Activated T-helper 1 cell treated with anti-CD3 and anti-CD28 coated beads, Interleukin-2, amount 50 U/mL, for 16 hours (primary cell): ENCODE measurements around the gene TRAPPC3.

Source experiments
- DNase-seq, 2 donors: peaks; one replicate each; pipeline ENCODE4 v3.0.0-alpha.2; 2020; ENCODE audit warnings: low read depth in 1 of 2, low spot score in 1 of 2

Gene TRAPPC3

DNA sequence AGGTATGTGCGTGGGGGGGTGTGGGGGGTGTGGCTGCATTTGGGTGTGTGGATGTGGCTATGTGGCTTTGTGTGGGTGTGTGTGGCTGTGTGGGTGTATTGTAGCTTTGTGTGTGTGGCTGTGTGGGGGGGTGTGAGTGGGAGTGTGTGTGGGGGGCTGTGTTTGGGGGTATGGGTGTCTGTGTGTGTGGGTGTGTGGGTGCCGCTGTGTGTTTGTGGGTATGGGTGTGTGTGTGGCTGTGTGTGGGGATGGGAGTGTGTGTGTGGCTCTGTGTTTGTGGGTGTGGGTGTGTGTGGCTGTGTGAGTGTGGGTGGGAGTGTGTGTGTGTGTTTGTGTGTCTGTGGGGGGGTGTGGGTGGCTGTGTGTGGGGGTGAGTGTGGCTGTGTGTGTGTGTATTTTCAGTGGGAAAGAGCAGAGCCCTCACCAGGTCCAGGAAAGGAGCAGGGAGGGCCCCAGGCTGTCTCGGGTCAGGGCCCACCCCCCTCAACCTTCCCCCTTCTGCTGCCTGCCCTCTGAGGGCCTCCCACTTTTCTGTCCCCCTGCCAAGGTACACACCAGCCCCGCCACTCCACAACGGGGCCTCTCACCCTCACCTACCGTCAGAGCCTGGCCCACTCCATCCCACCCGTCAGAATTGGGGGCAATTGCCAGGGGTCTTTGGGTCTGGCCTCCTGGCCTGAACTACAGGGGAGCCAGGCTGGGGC, 22.3 kb downstream of the TRAPPC3 start:
- DNase-seq, result no peak

DNA sequence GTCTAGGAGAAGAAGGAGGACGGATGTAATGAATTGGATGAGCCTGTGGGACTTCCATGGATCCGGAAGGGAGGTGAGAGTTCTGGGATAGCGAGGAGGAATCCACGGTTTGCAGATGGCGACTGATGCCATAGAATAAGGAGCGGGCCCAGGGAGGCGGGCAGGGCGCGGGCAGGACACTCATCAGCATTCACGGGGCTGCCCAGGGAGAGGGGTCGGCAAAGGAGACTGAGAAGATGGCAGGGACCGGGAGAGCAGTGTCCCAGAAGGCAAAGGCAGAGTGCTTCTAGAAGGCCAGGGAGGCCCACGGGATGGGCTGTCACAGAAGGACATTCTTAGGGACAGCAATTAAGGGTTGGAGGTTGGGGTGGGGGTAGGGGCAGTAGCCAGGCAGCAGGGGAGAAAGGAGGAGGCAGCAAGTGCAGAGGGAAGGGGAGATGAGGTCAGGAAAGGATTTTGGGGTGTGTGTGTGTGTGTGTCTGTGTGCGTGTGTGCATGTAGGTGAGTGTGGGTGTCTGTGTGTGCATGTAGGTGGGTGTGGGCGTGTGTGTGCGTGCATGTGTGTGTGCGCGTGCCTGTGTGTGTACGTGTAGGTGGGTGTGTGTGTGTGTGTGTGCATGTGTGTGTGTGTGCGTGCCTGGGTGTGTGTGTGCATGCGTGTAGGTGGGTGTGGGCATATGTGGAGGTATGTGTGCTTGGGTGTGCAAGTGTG, 23.1 kb downstream of the TRAPPC3 start:
- no peak for DNase-seq

DNA sequence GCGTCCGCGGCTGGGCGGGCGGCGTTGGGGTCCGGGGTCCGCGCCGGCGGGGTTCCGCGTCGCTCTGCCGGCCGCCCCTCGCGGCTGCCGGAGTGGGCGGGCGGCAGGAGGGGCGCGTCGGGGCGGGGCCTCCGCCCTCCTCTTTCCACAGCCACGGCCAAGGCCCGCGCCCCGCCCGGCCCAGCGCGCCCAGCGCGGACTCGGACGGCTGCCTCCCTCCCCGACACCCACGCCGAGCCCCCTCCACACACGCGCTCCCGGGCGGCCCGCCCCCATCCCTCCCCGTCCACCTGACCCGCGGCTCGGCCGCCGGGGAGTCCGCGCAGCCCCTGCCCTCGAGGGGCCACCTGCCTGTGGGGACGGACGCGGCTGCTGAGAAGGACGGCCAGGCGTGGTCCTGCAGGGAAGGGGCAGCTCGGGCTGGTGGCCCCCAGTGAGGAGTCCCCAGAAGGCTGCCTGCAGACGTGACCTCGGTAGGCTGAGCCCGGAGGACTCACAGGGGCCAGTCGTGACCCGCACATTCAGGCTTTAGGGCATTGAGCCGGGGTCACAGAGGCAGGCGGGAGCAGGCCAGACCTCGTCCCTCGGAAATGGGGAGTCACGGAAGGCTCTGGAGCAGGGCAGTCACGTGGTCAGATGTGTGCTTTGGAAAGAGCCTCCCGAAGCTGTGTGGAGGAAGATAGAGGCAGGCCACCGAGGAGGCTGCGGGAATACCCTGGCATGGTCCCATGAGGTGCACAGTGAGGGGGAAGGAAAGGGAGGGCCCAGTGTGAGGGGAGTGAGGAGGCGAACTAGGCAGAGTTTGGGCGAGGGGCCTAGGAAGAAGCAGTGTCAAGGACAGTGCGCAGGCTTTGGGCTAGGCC, 23.9 kb downstream of the TRAPPC3 start, which contains the start of gene COL8A2:
Gene COL8A2, minus strand, starts transcription at position 94 of the 863 bp plus-strand sequence. CDS start 24,980 bp downstream, outside the sequence.
- no peak for DNase-seq

GRCh38 chr1:36124404-36125128, 24.7 kb downstream of the TRAPPC3 start:
- no peak for DNase-seq

- no peak for DNase-seq
Measured at GRCh38 chr1:36123356-36123755, 25.9 kb downstream of the TRAPPC3 start.

DNA sequence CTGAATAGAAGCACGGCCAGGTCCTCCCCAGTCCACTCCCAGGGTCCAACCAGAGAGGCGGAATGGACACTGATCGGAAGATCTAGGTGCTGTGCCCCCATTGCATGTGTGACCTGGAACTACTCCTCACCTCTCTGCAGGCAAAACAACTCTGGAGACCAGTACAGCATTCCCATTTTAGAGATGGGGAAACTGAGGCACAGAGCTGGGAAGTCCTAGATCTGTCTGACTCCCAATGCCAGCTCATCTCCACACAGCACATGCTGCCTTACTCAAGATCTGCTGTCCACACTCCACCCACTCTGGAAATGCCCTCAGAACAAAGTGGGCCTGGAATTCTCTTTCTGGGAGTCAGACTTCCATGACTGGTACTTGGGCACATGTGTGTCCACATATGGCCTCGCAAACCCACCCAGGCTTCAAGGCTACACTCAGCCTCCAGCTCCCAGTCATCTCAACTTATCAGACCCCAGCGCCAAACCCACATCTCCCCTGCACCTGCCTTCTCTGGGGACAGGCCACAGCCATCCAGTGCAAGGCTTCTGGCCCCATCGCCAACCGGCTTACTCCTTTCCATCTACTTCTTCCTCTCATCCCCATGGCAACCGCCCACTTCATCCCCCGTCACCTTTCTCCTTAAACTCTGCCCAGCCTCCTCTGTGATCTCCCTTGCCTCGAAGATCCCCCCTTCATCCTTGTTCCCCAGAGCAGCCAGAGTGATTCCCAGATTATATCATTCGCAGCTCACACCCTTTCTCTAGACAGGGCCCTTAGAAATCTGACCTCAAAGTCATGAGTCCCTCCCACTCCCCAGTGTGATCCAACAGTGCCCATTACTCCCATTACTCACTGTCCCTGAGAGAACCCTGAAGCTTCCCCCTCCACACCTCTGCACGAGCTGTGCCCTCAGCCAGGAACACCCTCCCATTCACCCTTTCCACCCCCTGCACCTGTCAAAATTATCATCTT, 26.9 kb downstream of the TRAPPC3 start:
- no peak for DNase-seq

- no peak for DNase-seq
Measured at GRCh38 chr1:36119456-36119855, 29.8 kb downstream of the TRAPPC3 start.

GRCh38 chr1:36118447-36119204, 30.7 kb downstream of the TRAPPC3 start:
- DNase-seq, result no peak

DNA sequence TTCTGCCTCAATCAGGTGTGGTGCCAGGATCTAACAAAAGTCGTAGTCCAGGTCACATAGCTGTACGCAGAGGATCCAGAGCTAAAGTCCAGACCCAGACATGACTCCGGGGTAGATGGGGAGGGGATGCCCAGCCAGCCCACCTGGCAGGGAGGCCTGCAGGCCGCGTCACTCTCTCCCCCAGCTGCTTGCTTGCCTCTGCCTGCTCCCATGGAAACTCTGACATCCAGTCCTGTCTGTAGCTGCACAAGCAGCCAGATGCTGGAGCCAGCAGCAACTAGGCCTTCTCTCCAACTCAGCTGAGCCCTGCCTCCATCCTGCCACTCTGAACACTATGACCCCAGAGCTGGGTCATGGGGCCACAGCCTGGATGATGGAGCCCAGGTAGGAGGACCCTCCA, 32.4 kb downstream of the TRAPPC3 start:
- DNase-seq, result no peak

DNA sequence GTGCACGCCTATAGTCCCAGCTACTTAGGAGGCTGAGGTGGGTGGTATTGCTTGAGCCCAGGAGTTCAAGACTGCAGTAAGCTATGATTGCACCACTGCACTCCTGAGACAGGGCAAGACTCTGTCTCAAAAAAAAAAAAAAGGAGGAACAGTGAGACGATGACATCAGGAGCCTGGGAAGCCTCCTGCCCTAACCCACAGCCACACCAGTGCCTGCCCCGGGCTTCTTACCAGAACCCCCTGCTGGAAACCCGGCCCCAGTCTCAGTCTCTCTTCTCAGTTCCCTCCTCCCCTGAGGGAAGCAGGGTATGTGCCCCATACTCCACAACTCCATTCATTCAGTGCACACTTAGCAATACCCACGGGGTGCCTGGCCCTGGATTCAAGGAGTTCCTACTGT, 33.4 kb downstream of the TRAPPC3 start:
- DNase-seq, result no peak

- DNase-seq, result no peak
Measured at GRCh38 chr1:36115200-36115669, 34.1 kb downstream of the TRAPPC3 start.

DNA sequence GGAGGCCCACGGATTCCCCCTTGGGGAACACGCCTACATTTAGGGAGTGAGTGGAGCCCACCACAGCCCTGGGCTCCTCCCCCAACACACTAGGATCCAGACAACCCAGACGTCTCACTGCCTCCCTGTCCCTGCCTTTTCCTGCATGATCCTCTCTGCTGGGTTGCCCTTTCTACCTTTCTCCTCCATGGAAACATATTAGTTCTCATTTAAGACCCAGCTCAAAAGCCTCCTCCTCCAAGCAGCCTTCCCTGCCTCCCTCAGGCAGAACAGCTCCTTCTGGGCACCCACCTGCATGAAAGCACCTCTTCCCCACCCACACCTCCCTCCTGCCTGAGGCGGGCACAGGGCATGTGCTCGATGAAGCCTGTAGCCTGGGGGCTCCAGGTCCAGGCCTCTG, 34.9 kb downstream of the TRAPPC3 start:
- DNase-seq, result no peak

DNA sequence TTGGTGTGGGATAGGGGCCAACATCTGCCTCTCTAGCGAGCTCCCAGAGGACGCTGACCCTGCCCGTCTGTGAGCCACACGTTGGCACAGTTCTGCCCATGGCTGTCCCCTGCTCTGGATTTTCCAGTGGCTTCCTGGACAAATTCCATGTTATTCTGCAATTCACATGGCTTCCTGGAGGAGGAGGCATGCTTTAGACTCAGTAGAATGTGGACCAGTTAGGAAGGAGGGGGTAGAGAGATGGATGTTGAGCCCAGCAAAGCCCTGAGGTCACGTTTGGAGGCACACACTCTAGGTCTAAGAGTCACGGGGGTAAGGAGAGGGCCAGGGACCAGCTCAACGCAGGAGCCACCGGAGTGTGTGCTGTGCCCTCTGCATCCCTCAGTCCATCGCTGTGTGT, 36.5 kb downstream of the TRAPPC3 start:
- no peak for DNase-seq

GRCh38 chr1:36111151-36111550, 38.1 kb downstream of the TRAPPC3 start:
- no peak for DNase-seq

GRCh38 chr1:36109041-36109679, 40.1 kb downstream of the TRAPPC3 start:
- DNase-seq, result peak in 1 of 2 donors; percentile 22

DNA sequence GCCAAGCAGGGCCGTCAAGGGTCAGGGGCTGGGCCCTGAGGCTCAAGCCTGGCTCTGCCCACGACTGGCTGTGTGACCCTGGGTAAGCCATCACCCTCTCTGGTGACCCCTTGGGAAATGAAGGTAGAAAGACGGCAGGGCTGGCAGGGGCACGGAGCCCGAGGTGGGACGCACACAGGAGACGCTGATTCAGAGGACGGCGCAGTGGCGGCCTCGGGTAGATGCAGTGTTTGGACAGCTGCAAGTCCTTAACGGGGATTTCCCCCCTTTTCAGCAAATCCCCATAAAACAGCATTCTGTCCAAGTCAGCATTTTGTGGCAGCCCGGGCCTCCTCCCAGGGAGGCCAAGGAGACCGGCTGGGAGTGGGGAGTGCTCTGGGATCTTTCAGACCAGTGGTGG, 41.0 kb downstream of the TRAPPC3 start:
- no peak for DNase-seq

GRCh38 chr1:36107394-36107793, 41.9 kb downstream of the TRAPPC3 start:
- DNase-seq, result no peak

- DNase-seq, result no peak
Measured at GRCh38 chr1:36106269-36106668, 43.0 kb downstream of the TRAPPC3 start.

- DNase-seq, result no peak
Measured at GRCh38 chr1:36101546-36101945, 47.7 kb downstream of the TRAPPC3 start.
